Activated CD8-positive, alpha-beta T cell treated with anti-CD3 and anti-CD28 coated beads for 36 hours (primary cell): ENCODE measurements around the gene FBXL19. TPM values are rescaled to one million over a fixed set of nuclear protein-coding genes. Genes with fewer than 3 reads are reported as not detected.
A peak's percentile ranks its signal among the peaks of the same experiment; 100 is the strongest.

Experiments used
- ATAC-seq: fragments of 200-7000 bp; cut with Tn5 transposase; one replicate; pipeline ENCODE4 v1.10.0; 2021; ENCODE audit warnings: mild to moderate bottlenecking, moderate library complexity
- CTCF ChIA-PET: fragments of 350-600 bp; sonication (Branson Sonifier 250); formaldehyde crosslinking; loops from one replicate; lab custom pipeline; 2021; ENCODE audit warnings: antibody characterized with exemption; lab: Charles Lee
- POLR2A ChIA-PET: fragments of 350-600 bp; sonication (Branson Sonifier 250); formaldehyde crosslinking; loops from one replicate; lab custom pipeline; 2021; ENCODE audit warnings: antibody characterized with exemption; lab: Charles Lee
- DNase-seq: peaks from one replicate; pipeline ENCODE4 v3.0.0-alpha.2; 2020
- H3K27ac Mint-ChIP-seq: one replicate; pipeline ENCODE4 v1.8.0; 2021; ENCODE audit warnings: mild to moderate bottlenecking, mixed read lengths
- H3K27me3 Mint-ChIP-seq: one replicate; pipeline ENCODE4 v1.8.0; 2021; ENCODE audit warnings: mixed read lengths
- H3K36me3 Mint-ChIP-seq: one replicate; pipeline ENCODE4 v1.8.0; 2021; ENCODE audit warnings: low read depth, mixed read lengths
- H3K4me1 Mint-ChIP-seq: one replicate; pipeline ENCODE4 v1.8.0; 2021; ENCODE audit warnings: low read depth, mixed read lengths
- H3K4me3 Mint-ChIP-seq: one replicate; pipeline ENCODE4 v1.8.0; 2021; ENCODE audit warnings: mild to moderate bottlenecking, moderate library complexity, mixed read lengths
- H3K9me3 Mint-ChIP-seq: one replicate; pipeline ENCODE4 v1.8.0; 2021; ENCODE audit warnings: mixed read lengths
- CTCF ChIP-seq: fragments of 200-600 bp; IDR thresholded peaks from one replicate; pipeline ENCODE4 v1.8.0; 2022; ENCODE audit warnings: antibody characterized with exemption, mild to moderate bottlenecking
- intact Hi-C: fragments of 100-400 bp; cut with micrococcal nuclease; formaldehyde crosslinking; loops from one replicate; pipeline ENCODE4 v1.10.0; 2022
- total RNA-seq, 2 experiments: library from RNA; stranded (reverse); gene quantifications; one replicate each; pipeline ENCODE4 v1.2.3, GENCODE V29; 2021

FBXL19 gene
- total RNA-seq, 2 experiments from 2014 or later = 21.1 to 22.0 TPM

GRCh38 chr16:30895627-30896260 lies 27.6 kb upstream of the FBXL19 start:
- POLR2A ChIA-PET = interaction anchor here (0.6 to 8.1 kb wide), 4 partner anchors 10 to 285 kb away, joined by 3 to 64 read pairs (median 4); no protein-coding TSS in a partner anchor
- Mint-ChIP-seq H3K27ac (no peak overlapping the region), H3K4me1 (peaks cover 36% of the 10 kb centered on the region), H3K4me3 (no peak overlapping the region), H3K36me3 (peaks cover 4% of the 10 kb centered on the region), H3K9me3 (no peaks in the 10 kb centered on the region), H3K27me3 (no peaks in the 10 kb centered on the region)
- ATAC-seq (no peak), DNase-seq (peak; percentile 33)
- CTCF ChIA-PET = interaction anchor here (2.3 kb wide), 1 partner anchor 51 kb away, joined by 9 read pairs; no protein-coding TSS in a partner anchor
- TF ChIP-seq CTCF = no peak
- intact Hi-C loops = loop anchor here (10.0 kb wide), 1 partner anchor 241 kb away; the partner anchor contains the start of genes FBRS and PRR14

GRCh38 chr16:30896261-30896888 lies 27.0 kb upstream of the FBXL19 start, which contains the start of gene CTF1:
Gene CTF1, plus strand, starts transcription at chr16:30896614. Its CDS starts 30 bp downstream, at chr16:30896644.
- DNase-seq (no peak), ATAC-seq (no peak)
- TF ChIP-seq CTCF = no peak
- Mint-ChIP-seq H3K27me3 (no peaks in the 10 kb centered on the region), H3K27ac (peak within 1 kb of the TSS; percentile 90), H3K36me3 (peaks cover 2% of the 10 kb centered on the region), H3K9me3 (no peaks in the 10 kb centered on the region), H3K4me3 (peak within 1 kb of the TSS; percentile 66), H3K4me1 (peaks cover 41% of the 10 kb centered on the region)
- POLR2A ChIA-PET = interaction anchor here (0.6 to 8.1 kb wide), 4 partner anchors 18 to 284 kb away, joined by 3 to 64 read pairs (median 3); no protein-coding TSS in a partner anchor
- intact Hi-C loops = loop anchor here (10.0 kb wide), 1 partner anchor 242 kb away; the partner anchor contains the start of genes FBRS and PRR14
- CTCF ChIA-PET = interaction anchor here (2.3 kb wide), 1 partner anchor 52 kb away, joined by 9 read pairs; no protein-coding TSS in a partner anchor

- no peak for TF ChIP-seq CTCF
- Mint-ChIP-seq H3K4me3 (peak overlapping the region; percentile 66), H3K27me3 (no peaks in the 10 kb centered on the region), H3K4me1 (peaks cover 41% of the 10 kb centered on the region), H3K36me3 (no peaks in the 10 kb centered on the region), H3K27ac (peak overlapping the region; percentile 90), H3K9me3 (no peaks in the 10 kb centered on the region)
- ChIA-PET POLR2A (interaction anchor here (0.6 to 8.1 kb wide), 6 partner anchors 15 to 325 kb away, joined by 3 to 64 read pairs (median 3); no protein-coding TSS in a partner anchor), CTCF (interaction anchor here (0.7 to 2.3 kb wide), 2 partner anchors 52 to 53 kb away, joined by 3 to 9 read pairs; no protein-coding TSS in a partner anchor)
- peak; percentile 88 for DNase-seq
- peak; percentile 63 for ATAC-seq
- intact Hi-C loops = loop anchor here (10.0 kb wide), 1 partner anchor 242 kb away; the partner anchor contains the start of genes FBRS and PRR14
Measured at GRCh38 chr16:30896889-30897733, 26.3 kb upstream of the FBXL19 start.

GRCh38 chr16:30899794-30900193 lies 23.6 kb upstream of the FBXL19 start:
- ChIA-PET POLR2A (interaction anchor here (0.8 kb wide), 1 partner anchor 38 kb away, joined by 4 read pairs; no protein-coding TSS in a partner anchor), CTCF (interaction anchor here (3.2 to 4.4 kb wide), 2 partner anchors 55 to 93 kb away, joined by 16 to 120 read pairs; no protein-coding TSS in a partner anchor)
- no peak for DNase-seq
- TF ChIP-seq CTCF = no peak
- H3K36me3 Mint-ChIP-seq = peaks cover 4% of the 10 kb centered on the region
- no peak overlapping the region for H3K27ac Mint-ChIP-seq
- H3K4me3 Mint-ChIP-seq = no peak overlapping the region
- intact Hi-C loops = loop anchor here (10.0 kb wide), 1 partner anchor 245 kb away; the partner anchor contains the start of genes FBRS and PRR14
- H3K4me1 Mint-ChIP-seq = peaks cover 39% of the 10 kb centered on the region
- no peaks in the 10 kb centered on the region for H3K27me3 Mint-ChIP-seq
- no peak for ATAC-seq
- H3K9me3 Mint-ChIP-seq = peaks cover 3% of the 10 kb centered on the region
